Endothelial cell of umbilical vein (primary cell): ENCODE measurements around the gene FAM118B. TPM values are rescaled to one million over a fixed set of nuclear protein-coding genes. Genes with fewer than 3 reads are reported as not detected.

Experiments
- BruUV-seq: library from RNA; stranded (reverse); fragments of 400-500 nt; replicated peaks from 2 replicates; lab custom pipeline; 2021; lab: Mats Ljungman, UMichigan
- CTCF ChIA-PET: fragments of 300-600, 350-600 bp; sonication (Branson Sonifier 250); formaldehyde crosslinking; loops from one replicate; lab custom pipeline; 2021; ENCODE audit warnings: antibody characterized with exemption, inconsistent platforms; lab: Charles Lee
- POLR2A ChIA-PET: fragments of 300-600, 350-600 bp; sonication (Branson Sonifier 250); formaldehyde crosslinking; loops from one replicate; lab custom pipeline; 2021; ENCODE audit warnings: antibody characterized with exemption, inconsistent platforms; lab: Charles Lee
- DNase-seq: peaks from one replicate; pipeline ENCODE4 v3.0.0-alpha.2; 2011; ENCODE audit warnings: low read depth, low spot score
- FAIRE-seq: peaks from 2 replicates; lab custom pipeline; 2011; peaks lifted over from hg19 to GRCh38; lab: Jason Lieb, UNC
- H2AFZ ChIP-seq: 2 replicates; pipeline ENCODE4 v1.6.0; 2012; ENCODE audit warnings: low read depth, low read length, control low read depth, inconsistent platforms
- H3K27ac ChIP-seq: 2 replicates; pipeline ENCODE4 v1.5.1; 2011; ENCODE audit warnings: low read depth, mild to moderate bottlenecking, control low read depth, low read length, moderate library complexity; ENCODE audit not compliant: insufficient read depth
- H3K27me3 ChIP-seq, 2 experiments: 2 replicates each; pipeline versions ENCODE4 v1.6.0 to v1.6.1; 2011; ENCODE audit warnings: low read length in 2 of 2, mixed read lengths in 1 of 2; ENCODE audit not compliant: control insufficient read depth in 2 of 2, insufficient read depth in 2 of 2
- H3K36me3 ChIP-seq, 2 experiments: 2 replicates in 1 of 2; 3 replicates in 1 of 2; pipeline ENCODE4 v1.5.1; 2011; ENCODE audit warnings: low read length in 2 of 2, mild to moderate bottlenecking in 1 of 2, moderate library complexity in 1 of 2; ENCODE audit not compliant: control insufficient read depth in 2 of 2, insufficient read depth in 2 of 2; ENCODE audit errors: extremely low read depth in 1 of 2
- H3K4me1 ChIP-seq: 3 replicates; pipeline ENCODE4 v1.5.1; 2011; ENCODE audit warnings: mild to moderate bottlenecking, low read length; ENCODE audit not compliant: control insufficient read depth, insufficient read depth; ENCODE audit errors: extremely low read depth
- H3K4me2 ChIP-seq: 2 replicates; pipeline ENCODE4 v1.6.1; 2011; ENCODE audit warnings: low read length, control low read depth, mixed read lengths; ENCODE audit not compliant: insufficient read depth
- H3K4me3 ChIP-seq, 3 experiments: fragments of 200-600 bp in 1 of 3; sonication (generic), shearing (Covaris generic) in 1 of 3; replicated peaks in 1 of 3; 2 replicates each; pipeline ENCODE4 v1.5.1; 2011 to 2016; ENCODE audit warnings: control low read depth in 3 of 3, low read length in 3 of 3, mild to moderate bottlenecking in 2 of 3, inconsistent platforms in 1 of 3, low read depth in 1 of 3, moderate library complexity in 1 of 3; ENCODE audit not compliant: insufficient read depth in 1 of 3
- H3K79me2 ChIP-seq: 2 replicates; pipeline ENCODE4 v1.6.0; 2012; ENCODE audit warnings: low read length, inconsistent platforms; ENCODE audit not compliant: control insufficient read depth, insufficient read depth
- H3K9ac ChIP-seq: replicated peaks from 2 replicates; pipeline ENCODE3; 2011; ENCODE audit warnings: low read length, control low read depth; ENCODE audit not compliant: insufficient read depth; ENCODE audit errors: extremely low read depth
- H3K9me1 ChIP-seq: replicated peaks from 3 replicates; pipeline ENCODE4 v1.6.0; 2011; ENCODE audit warnings: mild to moderate bottlenecking, low read length; ENCODE audit not compliant: control insufficient read depth, insufficient read depth; ENCODE audit errors: extremely low read depth
- H3K9me3 ChIP-seq: replicated peaks from 2 replicates; pipeline ENCODE4 v1.5.1; 2012; ENCODE audit warnings: low read length, inconsistent platforms; ENCODE audit not compliant: control insufficient read depth, insufficient read depth
- H4K20me1 ChIP-seq: replicated peaks from 2 replicates; pipeline ENCODE3; 2011; ENCODE audit warnings: mild to moderate bottlenecking, low read length; ENCODE audit not compliant: control insufficient read depth, insufficient read depth; ENCODE audit errors: extremely low read depth
- EZH2 ChIP-seq: IDR thresholded peaks from 2 replicates; pipeline ENCODE4 v1.6.1; 2012; ENCODE audit warnings: borderline replicate concordance, low read depth, mild to moderate bottlenecking, moderate library complexity, low read length, inconsistent platforms; ENCODE audit not compliant: severe bottlenecking
- FOS ChIP-seq: IDR thresholded peaks from 2 replicates; pipeline ENCODE4 v1.6.1; 2011; ENCODE audit warnings: mild to moderate bottlenecking, low read length, moderate library complexity, borderline replicate concordance; ENCODE audit not compliant: insufficient read depth
- GATA2 ChIP-seq: IDR thresholded peaks from 2 replicates; pipeline ENCODE4 v1.7.0; 2011; ENCODE audit warnings: low read depth, mild to moderate bottlenecking, moderate library complexity, mixed read lengths, low read length; ENCODE audit not compliant: insufficient read length, insufficient read depth
- JUN ChIP-seq: IDR thresholded peaks from 2 replicates; pipeline ENCODE4 v1.6.1; 2011; ENCODE audit warnings: borderline replicate concordance, low read depth; ENCODE audit not compliant: insufficient read length, insufficient read depth
- MYC ChIP-seq: IDR thresholded peaks from one replicate; pipeline ENCODE4 v1.6.1; 2011; ENCODE audit warnings: mild to moderate bottlenecking, low read depth, low read length
- POLR2A ChIP-seq: IDR thresholded peaks from 2 replicates; pipeline ENCODE4 v1.6.1; 2012; ENCODE audit warnings: low read depth, mild to moderate bottlenecking, control low read depth, low read length
- POLR2AphosphoS5 ChIP-seq: IDR thresholded peaks from 2 replicates; pipeline ENCODE4 v1.6.1; 2012; ENCODE audit warnings: low read depth, mild to moderate bottlenecking, control low read depth, low read length, moderate library complexity; ENCODE audit not compliant: insufficient read depth
- dilution Hi-C: fragments of 300-500 bp; cut with MboI; formaldehyde crosslinking; loops from one replicate; pipeline ENCODE4 v1.15.0; 2019; ENCODE audit warnings: low sequenced_read_pairs; ENCODE audit not compliant: extremely low pct_ligation_motif_present
- intact Hi-C: fragments of 100-400 bp; cut with micrococcal nuclease; formaldehyde crosslinking; loops from one replicate; pipeline ENCODE4 v1.10.0; 2022
- polyA plus RNA-seq, 4 experiments: library from polyadenylated mRNA; depleted of rRNA in 3 of 4; stranded (reverse) in 3 of 4; unstranded in 1 of 4; fragments of >200 nt; gene quantifications; 2 replicates each; pipeline versions ENCODE4 v1.2.1 to v1.2.3, GENCODE V29; 2011 to 2012; ENCODE audit warnings: missing spikeins in 1 of 4
- total RNA-seq: library from RNA; stranded (reverse); gene quantifications from 2 replicates; pipeline ENCODE4 v1.2.3, GENCODE V29; 2021
- TF ChIP-seq, protein P1 (sequence below), 2 donors: IDR thresholded peaks; 1 replicate in 1 of 2; 2 replicates in 1 of 2; pipeline ENCODE4 v1.5.1; 2011; ENCODE audit warnings: low read length in 2 of 2, mild to moderate bottlenecking in 2 of 2, moderate library complexity in 2 of 2, control low read depth in 1 of 2, inconsistent platforms in 1 of 2, low read depth in 1 of 2; ENCODE audit not compliant: insufficient read depth in 1 of 2; ENCODE audit errors: extremely low read depth in 1 of 2
- TF ChIP-seq, protein P2 (sequence below): IDR thresholded peaks from 2 replicates; pipeline ENCODE4 v1.6.1; 2011; ENCODE audit not compliant: insufficient read depth, insufficient read length

The FAM118B gene
- total and polyA plus RNA-seq, 2 donors (not counting 3 experiments of a cell fraction or from before 2014, with no cell fraction given), result 26.6 to 35.8 TPM

DNA sequence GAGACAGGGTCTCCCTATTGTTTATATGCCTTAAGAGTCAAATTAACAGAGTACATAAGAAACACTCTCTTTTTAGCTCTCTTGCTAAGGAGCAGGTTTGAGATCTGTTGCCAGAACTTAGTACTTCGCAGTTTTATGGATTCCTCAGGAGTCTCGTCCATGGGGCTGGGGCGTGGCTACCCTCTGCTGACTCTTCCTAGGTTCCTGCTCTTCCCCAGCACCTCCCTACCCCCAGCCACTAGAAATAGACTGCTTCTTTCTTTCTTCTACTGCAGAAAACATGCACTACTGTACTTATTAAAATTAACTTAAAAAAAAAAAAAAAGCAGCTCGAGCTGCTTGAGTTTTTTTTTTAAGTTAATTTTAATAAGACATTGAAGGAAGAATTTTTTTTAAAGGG lies 8.0 kb downstream of the FAM118B start:
- ChIA-PET POLR2A (no interaction called here), CTCF (interaction anchor here (1.1 to 1.3 kb wide), 2 partner anchors 11 to 279 kb away, joined by 3 to 4 read pairs; no protein-coding TSS in a partner anchor)
- H3K79me2 ChIP-seq, result peaks cover 75% of the 10 kb centered on the region
- intact Hi-C loops, result no loop called here
- no peak overlapping the region for H2AFZ ChIP-seq
- H3K4me2 ChIP-seq, result no peak overlapping the region
- no peaks in the 10 kb centered on the region for H3K9me1 ChIP-seq
- H3K27me3 ChIP-seq, result no peaks in the 10 kb centered on the region
- FAIRE-seq, result no peak
- no TSS peak for BruUV-seq
- no peaks in the 10 kb centered on the region for H3K36me3 ChIP-seq
- H3K4me3 ChIP-seq, result no peak overlapping the region
- no peak for TF ChIP-seq FOS
- no peak for TF ChIP-seq GATA2
- TF ChIP-seq EZH2, result no peak
- no peak for TF ChIP-seq JUN
- TF ChIP-seq, protein P1, sequence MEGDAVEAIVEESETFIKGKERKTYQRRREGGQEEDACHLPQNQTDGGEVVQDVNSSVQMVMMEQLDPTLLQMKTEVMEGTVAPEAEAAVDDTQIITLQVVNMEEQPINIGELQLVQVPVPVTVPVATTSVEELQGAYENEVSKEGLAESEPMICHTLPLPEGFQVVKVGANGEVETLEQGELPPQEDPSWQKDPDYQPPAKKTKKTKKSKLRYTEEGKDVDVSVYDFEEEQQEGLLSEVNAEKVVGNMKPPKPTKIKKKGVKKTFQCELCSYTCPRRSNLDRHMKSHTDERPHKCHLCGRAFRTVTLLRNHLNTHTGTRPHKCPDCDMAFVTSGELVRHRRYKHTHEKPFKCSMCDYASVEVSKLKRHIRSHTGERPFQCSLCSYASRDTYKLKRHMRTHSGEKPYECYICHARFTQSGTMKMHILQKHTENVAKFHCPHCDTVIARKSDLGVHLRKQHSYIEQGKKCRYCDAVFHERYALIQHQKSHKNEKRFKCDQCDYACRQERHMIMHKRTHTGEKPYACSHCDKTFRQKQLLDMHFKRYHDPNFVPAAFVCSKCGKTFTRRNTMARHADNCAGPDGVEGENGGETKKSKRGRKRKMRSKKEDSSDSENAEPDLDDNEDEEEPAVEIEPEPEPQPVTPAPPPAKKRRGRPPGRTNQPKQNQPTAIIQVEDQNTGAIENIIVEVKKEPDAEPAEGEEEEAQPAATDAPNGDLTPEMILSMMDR (IDR thresholded peaks at IDR 0.05; ENCODE audit: extremely low read depth in 1 of 2, insufficient read depth in 1 of 2, low read depth in 1 of 2, low read length in 2 of 2), result no peak
- no peak for TF ChIP-seq POLR2A
- no peak for TF ChIP-seq POLR2AphosphoS5
- TF ChIP-seq, protein P2, sequence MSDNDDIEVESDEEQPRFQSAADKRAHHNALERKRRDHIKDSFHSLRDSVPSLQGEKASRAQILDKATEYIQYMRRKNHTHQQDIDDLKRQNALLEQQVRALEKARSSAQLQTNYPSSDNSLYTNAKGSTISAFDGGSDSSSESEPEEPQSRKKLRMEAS, result no peak
- no peak for TF ChIP-seq MYC
- no peak overlapping the region for H3K27ac ChIP-seq
- no peak overlapping the region for H3K9ac ChIP-seq
- H3K4me1 ChIP-seq, result peaks cover 6% of the 10 kb centered on the region
- no peak for DNase-seq
- dilution Hi-C loops, result no loop called here
- no peaks in the 10 kb centered on the region for H3K9me3 ChIP-seq
- H4K20me1 ChIP-seq, result peaks cover 6% of the 10 kb centered on the region
